ENCODE results near the gene HPCAL1.
"Not testable (repeated sequence)": the region's sequence is repeated elsewhere in the genome, so short reads cannot be mapped to it uniquely, and the experiment has no call there.

The HPCAL1 gene

DNA sequence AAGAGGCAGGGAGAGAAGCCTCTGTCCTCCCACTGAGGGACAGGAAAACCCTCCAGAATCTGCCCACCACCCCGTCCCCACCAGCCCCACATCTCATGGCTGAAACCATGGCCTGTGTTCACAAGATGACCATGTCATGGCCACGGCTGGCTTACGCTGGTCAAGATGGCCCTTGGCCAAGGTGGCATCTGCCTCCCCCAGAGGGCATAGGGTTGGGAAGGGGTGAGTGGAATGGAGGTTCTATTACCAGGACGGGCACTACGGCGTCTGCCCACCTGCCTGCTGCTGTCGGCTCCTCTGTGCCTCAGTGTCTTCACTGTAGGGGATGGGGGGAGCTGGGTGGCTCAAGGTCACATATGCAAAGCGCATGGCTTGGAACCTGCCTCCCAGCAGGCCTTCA lies 125.7 kb downstream of the HPCAL1 start:
- no peak for DNase-seq

GRCh38 chr2:10428924-10429323 lies 126.2 kb downstream of the HPCAL1 start:
- no peak for DNase-seq

GRCh38 chr2:10430886-10431622 lies 128.3 kb downstream of the HPCAL1 start:
- no peak for DNase-seq

- no peak for DNase-seq
These were observed 129.1 kb downstream of the HPCAL1 start for GRCh38 chr2:10431797-10432196.

GRCh38 chr2:10432311-10433181 lies 129.8 kb downstream of the HPCAL1 start:
- DNase-seq, result no peak

- no peak for DNase-seq
These were observed 130.7 kb downstream of the HPCAL1 start for GRCh38 chr2:10433264-10433946.

DNA sequence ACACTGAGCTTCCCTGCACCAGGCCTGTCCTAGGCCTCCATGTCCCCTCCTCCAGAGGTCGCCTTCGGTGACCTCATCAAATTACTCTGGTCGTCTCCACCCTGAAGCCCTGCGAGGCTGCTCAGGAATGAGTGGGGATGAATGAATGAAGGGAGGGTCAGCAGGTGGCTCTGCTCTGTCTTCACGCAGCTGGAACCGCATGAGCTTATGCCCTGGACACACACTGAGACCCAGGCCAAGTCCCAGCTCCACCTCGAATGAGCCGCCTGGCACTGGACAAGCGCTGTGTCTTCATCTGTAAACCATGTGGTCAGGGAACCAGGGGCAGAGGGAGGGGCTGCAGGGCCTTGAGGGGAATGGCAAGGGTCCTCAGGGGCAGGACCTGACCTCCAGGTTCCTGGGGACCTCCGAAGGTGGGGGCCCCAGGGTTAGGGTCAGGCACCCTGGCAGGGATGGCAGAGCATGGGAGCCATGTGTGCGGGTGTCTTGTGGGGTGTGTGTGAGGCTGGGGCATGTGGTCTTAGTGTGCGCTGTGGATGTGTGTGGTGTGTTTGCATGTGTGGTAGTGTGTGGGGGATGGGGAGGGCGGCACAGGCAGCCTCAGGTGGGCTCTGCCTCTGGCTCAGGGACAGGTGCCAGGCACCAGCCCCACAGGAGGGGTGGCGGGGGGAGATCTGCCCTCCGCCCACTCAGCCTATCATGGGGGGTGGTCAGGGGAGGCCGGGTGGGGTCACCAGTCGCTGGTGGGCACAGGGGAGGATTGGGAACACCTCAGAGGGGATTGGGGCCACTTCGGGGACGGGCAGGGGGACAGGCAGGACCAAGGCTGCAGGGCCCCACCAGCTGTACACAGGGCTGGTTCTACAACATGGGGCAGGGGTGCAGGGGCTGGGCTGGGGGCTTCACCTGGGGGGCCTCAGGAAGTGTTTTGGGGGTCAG lies 131.5 kb downstream of the HPCAL1 start:
- no peak for DNase-seq

DNA sequence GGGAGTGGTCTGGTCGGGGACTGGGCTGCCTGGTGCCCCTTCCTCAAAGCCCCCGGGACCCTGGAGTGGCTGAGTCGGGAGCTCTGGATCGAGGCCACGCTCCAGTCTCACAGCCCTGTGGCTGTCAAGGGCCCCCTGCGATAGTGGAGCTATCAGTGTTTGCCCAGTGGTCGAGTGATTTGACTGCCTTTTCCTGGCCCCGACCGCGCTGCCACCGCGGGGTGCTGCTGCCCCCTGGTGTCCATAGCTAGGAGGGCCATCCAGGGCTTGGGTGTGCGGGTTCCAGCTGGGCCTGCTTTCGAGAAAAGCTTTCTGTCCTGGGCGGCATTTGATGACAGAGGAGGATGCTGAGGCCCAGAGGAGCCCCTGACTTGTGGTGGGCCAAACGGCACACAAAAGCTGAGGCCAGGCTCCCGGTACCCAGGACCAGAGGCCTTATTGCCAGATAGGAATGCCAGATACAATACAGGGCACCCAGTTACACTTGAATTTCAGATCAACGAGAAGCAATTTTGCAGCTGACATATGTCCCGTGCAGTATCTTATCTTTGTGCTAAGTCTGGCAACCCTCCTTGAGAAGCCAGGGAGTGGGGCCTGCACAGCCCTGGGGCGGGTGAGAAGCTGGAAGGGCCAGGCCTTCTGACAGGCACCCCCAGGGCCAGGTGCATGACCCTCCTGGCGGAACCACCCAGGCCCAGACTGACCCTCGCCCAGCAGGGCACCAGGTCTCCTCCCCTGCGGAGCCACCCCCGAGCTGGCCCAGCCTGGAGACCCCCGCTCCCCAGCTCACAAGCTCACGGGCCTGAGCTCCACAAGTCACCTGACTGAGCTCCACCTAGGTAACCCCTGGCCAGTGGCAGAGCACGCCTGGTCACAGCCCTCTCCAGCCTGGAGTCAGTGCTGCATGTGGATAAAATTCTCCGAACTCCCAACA lies 132.4 kb downstream of the HPCAL1 start:
- DNase-seq, result peak; percentile 67

DNA sequence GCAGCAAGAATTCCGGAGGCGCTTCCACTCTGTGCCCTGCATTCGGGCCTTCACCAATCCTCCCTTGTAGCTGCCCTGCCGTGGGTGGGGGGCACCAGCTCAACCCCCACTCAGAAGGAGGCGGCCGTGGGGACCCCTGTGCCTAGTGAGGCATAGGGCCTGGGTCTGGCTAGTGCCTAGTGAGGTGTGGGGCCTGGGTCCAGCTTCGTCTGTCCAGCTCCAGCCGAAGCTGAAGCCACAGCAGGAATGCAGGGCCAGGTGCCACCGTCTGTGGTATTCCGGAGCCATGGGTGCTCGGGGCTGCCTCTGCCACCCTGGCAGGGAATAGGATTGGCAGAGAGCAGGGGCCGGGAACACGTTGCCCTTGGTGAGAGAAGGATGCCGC lies 133.1 kb downstream of the HPCAL1 start:
- DNase-seq, result no peak

- DNase-seq, result no peak
These were observed 133.9 kb downstream of the HPCAL1 start for GRCh38 chr2:10436583-10437110.

- DNase-seq, result no peak
These were observed 135.1 kb downstream of the HPCAL1 start for GRCh38 chr2:10437806-10438205.

- no peak for DNase-seq
These were observed 136.0 kb downstream of the HPCAL1 start for GRCh38 chr2:10438688-10439087.

GRCh38 chr2:10439185-10439879 lies 136.6 kb downstream of the HPCAL1 start:
- DNase-seq, result no peak

- no peak for DNase-seq
These were observed 137.3 kb downstream of the HPCAL1 start for GRCh38 chr2:10439971-10440370.

GRCh38 chr2:10440736-10441135 lies 138.0 kb downstream of the HPCAL1 start:
- DNase-seq, result no peak

GRCh38 chr2:10441948-10442347 lies 139.2 kb downstream of the HPCAL1 start:
- DNase-seq, result no peak

DNA sequence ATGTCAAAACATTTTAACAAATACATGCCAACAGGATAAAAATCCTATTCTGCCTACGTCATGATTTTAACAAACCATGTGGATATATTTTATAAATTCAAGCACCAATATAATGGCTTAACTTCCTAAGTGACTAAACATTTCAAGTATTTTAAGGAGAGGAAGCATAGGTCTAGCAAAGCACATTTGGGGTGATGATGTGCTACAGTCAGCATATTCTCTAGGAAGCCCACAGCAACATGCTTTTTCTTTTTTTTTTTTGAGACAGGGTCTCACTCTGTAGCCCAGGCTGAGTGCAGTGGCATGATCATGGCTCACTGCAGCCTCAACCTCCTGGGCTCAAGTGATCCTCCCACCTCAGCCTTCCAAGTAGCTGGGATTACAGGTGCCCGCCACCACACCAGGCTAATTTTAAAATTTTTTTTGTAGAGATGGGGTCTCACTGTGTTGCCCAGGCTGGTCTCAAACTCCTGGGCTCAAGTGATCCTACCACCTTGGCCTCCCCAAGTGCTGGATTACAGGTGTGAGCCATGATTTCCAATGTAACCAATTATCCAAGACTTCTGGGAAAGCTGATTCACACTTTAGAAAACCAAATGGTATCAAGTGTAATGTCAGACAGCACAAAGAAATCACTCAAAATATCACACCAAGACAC lies 139.9 kb downstream of the HPCAL1 start:
- not testable (repeated sequence) for DNase-seq

- no peak for DNase-seq
These were observed 141.8 kb downstream of the HPCAL1 start for GRCh38 chr2:10444463-10444862.

- no peak for DNase-seq
These were observed 143.9 kb downstream of the HPCAL1 start for GRCh38 chr2:10446631-10447030.

Data from fibroblast of skin of back (primary cell).